Measurements from ENCODE around the gene DHX32. TPM values are rescaled to one million over a fixed set of nuclear protein-coding genes. Genes with fewer than 3 reads are reported as not detected.
"Not testable (repeated sequence)": the region's sequence is repeated elsewhere in the genome, so short reads cannot be mapped to it uniquely, and the experiment has no call there.

The DHX32 gene
- polyA plus RNA-seq, 1 of the 3 experiments (the other 2 are of a cell fraction), result 16.8 TPM

DNA sequence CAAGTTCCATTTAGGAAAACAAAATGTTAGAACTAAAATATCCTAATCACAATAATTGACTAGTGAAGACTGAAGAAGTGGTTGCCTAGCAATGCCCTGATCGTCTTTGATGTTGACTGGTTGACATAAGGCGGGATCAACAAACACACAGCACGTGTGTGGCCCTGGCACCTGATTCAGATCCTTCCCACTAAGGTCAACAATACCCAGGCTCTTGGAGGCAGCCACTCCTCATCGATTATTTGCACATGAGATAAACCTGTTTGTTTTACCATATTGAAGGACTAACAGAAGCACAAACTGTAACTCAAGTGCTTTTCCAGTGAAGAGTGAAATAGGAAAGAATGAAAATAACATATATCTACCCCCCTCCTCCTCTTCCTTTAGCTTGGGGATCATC, 30.9 kb upstream of the DHX32 start:
- 83% methylated on average over 4 of the region's 4 CpGs for WGBS (ENCODE audit: low lambda C conversion rate)
- no peak for DNase-seq
- Histone ChIP-seq H2AFZ (ENCODE audit: low read depth) (no peak overlapping the region), H3K4me2 (no peak overlapping the region), H3F3A (replicated peaks; ENCODE audit: insufficient read depth) (no peaks in the 10 kb centered on the region), H3K4me3 (ENCODE audit: low read depth in 2 of 2, low read length in 1 of 2) (no peak overlapping the region), H3K27me3 (ENCODE audit: insufficient read depth) (no peaks in the 10 kb centered on the region), H4K20me1 (ENCODE audit: insufficient read depth) (no peaks in the 10 kb centered on the region), H3K79me2 (ENCODE audit: insufficient read depth) (no peaks in the 10 kb centered on the region), H3K36me3 (replicated peaks in 1 of 2; ENCODE audit: control insufficient read depth in 1 of 2, insufficient read depth in 2 of 2, low read length in 1 of 2) (no peaks in the 10 kb centered on the region), H3K9ac (no peak overlapping the region), H3K4me1 (ENCODE audit: control insufficient read depth in 1 of 2, insufficient read depth in 2 of 2, low read depth in 1 of 2, low read length in 1 of 2) (peaks cover 0 to 2% of the 10 kb centered on the region in 2 experiments; a peak in 1 of 4 replicates), H3K27ac (ENCODE audit: low read depth in 2 of 2, low read length in 1 of 2) (no peak overlapping the region), H3K9me3 (peaks cover 3% of the 10 kb centered on the region; the same call in 1 of the 2 replicates), H3K9me2 (no peaks in the 10 kb centered on the region)
- ChIA-PET CTCF (no interaction called here), POLR2A (no interaction called here)
- TF ChIP-seq SMC3 (IDR thresholded peaks at IDR 0.05; ENCODE audit: low read depth, low read length), result no peak
- TF ChIP-seq FOXM1 (IDR thresholded peaks at IDR 0.05; ENCODE audit: low read depth), result no peak
- no peak for TF ChIP-seq SIN3A (IDR thresholded peaks at IDR 0.05; ENCODE audit: borderline replicate concordance, low read depth, low read length)
- TF ChIP-seq FOSL2 (IDR thresholded peaks at IDR 0.05; ENCODE audit: borderline replicate concordance, low read depth), result no peak
- no peak for TF ChIP-seq RCOR1 (IDR thresholded peaks at IDR 0.05; ENCODE audit: low read length)
- TF ChIP-seq, protein P1, sequence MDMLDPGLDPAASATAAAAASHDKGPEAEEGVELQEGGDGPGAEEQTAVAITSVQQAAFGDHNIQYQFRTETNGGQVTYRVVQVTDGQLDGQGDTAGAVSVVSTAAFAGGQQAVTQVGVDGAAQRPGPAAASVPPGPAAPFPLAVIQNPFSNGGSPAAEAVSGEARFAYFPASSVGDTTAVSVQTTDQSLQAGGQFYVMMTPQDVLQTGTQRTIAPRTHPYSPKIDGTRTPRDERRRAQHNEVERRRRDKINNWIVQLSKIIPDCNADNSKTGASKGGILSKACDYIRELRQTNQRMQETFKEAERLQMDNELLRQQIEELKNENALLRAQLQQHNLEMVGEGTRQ (IDR thresholded peaks at IDR 0.05; ENCODE audit: borderline replicate concordance, low read depth, low read length), result no peak
- no peak for TF ChIP-seq NFIC (IDR thresholded peaks at IDR 0.05; ENCODE audit: borderline replicate concordance)
- no peak for TF ChIP-seq RXRA (IDR thresholded peaks at IDR 0.05; ENCODE audit: borderline replicate concordance, low read depth)
- TF ChIP-seq, protein P2, sequence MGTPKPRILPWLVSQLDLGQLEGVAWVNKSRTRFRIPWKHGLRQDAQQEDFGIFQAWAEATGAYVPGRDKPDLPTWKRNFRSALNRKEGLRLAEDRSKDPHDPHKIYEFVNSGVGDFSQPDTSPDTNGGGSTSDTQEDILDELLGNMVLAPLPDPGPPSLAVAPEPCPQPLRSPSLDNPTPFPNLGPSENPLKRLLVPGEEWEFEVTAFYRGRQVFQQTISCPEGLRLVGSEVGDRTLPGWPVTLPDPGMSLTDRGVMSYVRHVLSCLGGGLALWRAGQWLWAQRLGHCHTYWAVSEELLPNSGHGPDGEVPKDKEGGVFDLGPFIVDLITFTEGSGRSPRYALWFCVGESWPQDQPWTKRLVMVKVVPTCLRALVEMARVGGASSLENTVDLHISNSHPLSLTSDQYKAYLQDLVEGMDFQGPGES (IDR thresholded peaks at IDR 0.05; ENCODE audit: low read depth, low read length), result no peak
- TF ChIP-seq EZH2phosphoT487 (IDR thresholded peaks at IDR 0.05; ENCODE audit: borderline replicate concordance, low read depth), result no peak
- no peak for TF ChIP-seq TAF1 (IDR thresholded peaks at IDR 0.05; ENCODE audit: borderline replicate concordance, low read depth, low read length)
- TF ChIP-seq GABPA (IDR thresholded peaks at IDR 0.05; ENCODE audit: low read depth), result no peak
- TF ChIP-seq GATA2 (CRISPR knock-in tag; IDR thresholded peaks at IDR 0.05), result no peak

DNA sequence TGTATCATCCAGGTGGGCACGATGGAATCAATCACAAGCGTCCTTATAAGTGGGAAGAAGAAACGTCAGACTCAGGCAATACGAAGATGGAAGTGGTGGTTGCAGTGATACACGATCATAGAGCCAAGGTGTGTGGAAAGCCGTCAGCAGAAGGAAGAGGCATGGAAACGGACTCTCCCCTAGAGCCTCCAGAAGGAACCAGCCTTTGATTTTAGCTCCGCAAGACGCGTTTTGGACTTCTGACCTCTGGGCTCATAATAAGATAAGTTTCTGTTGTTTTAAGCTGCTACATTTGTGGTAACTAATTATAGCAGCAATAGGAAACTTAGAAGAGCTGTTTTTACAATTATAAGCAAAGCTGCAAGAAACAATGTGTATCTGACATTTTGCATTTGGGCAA, 30.1 kb upstream of the DHX32 start:
- Histone ChIP-seq H3K9ac (no peak overlapping the region), H3K36me3 (replicated peaks in 1 of 2; ENCODE audit: control insufficient read depth in 1 of 2, insufficient read depth in 2 of 2, low read length in 1 of 2) (no peaks in the 10 kb centered on the region), H3K27ac (ENCODE audit: low read depth in 2 of 2, low read length in 1 of 2) (no peak overlapping the region), H2AFZ (ENCODE audit: low read depth) (no peak overlapping the region), H4K20me1 (ENCODE audit: insufficient read depth) (no peaks in the 10 kb centered on the region), H3K9me2 (no peaks in the 10 kb centered on the region), H3K4me2 (no peak overlapping the region), H3K4me1 (ENCODE audit: control insufficient read depth in 1 of 2, insufficient read depth in 2 of 2, low read depth in 1 of 2, low read length in 1 of 2) (peaks cover 0 to 2% of the 10 kb centered on the region in 2 experiments; a peak in 1 of 4 replicates), H3K27me3 (ENCODE audit: insufficient read depth) (no peaks in the 10 kb centered on the region), H3F3A (replicated peaks; ENCODE audit: insufficient read depth) (no peaks in the 10 kb centered on the region), H3K9me3 (peaks cover 3% of the 10 kb centered on the region; the same call in 1 of the 2 replicates), H3K79me2 (ENCODE audit: insufficient read depth) (no peaks in the 10 kb centered on the region), H3K4me3 (ENCODE audit: low read depth in 2 of 2, low read length in 1 of 2) (no peak overlapping the region)
- DNase-seq, result no peak
- TF ChIP-seq GABPA (IDR thresholded peaks at IDR 0.05; ENCODE audit: low read depth) (no peak), FOSL2 (IDR thresholded peaks at IDR 0.05; ENCODE audit: borderline replicate concordance, low read depth) (no peak), NRF1 (IDR thresholded peaks at IDR 0.05; ENCODE audit: low read depth, low read length) (no peak), EP300 (IDR thresholded peaks at IDR 0.05; ENCODE audit: borderline replicate concordance in 1 of 2, low read depth in 1 of 2, low read length in 1 of 2) (no peak), CHD2 (IDR thresholded peaks at IDR 0.05; ENCODE audit: low read length, partially characterized antibody) (no peak)
- 96% methylated on average over 10 of the region's 10 CpGs for WGBS (ENCODE audit: low lambda C conversion rate)
- ChIA-PET POLR2A (no interaction called here), CTCF (no interaction called here)

DNA sequence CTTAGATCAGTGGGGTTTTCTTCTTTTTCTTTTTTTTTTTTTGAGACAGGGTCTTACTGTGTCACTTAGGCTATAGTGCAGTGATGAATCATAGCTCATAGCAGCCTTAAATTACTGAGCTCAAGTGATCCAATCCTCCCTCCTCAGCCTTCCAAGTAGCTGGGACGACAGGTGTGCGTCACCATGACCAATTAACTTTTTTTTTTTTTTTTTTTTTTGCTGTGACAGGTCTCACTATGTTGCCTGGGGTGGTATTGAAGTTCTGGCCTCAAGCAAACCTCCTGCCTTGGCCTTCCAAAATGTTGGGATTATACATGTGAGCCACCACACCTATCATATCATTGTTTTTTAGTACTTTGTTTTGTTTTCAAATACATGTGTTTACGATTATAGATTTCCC, 28.4 kb upstream of the DHX32 start:
- H3K79me2 ChIP-seq (ENCODE audit: insufficient read depth); H3F3A ChIP-seq (replicated peaks; ENCODE audit: insufficient read depth); H3K27ac ChIP-seq (ENCODE audit: low read depth in 2 of 2, low read length in 1 of 2); DNase-seq; H3K4me2 ChIP-seq; H3K36me3 ChIP-seq (replicated peaks in 1 of 2; ENCODE audit: control insufficient read depth in 1 of 2, insufficient read depth in 2 of 2, low read length in 1 of 2); H3K4me1 ChIP-seq (ENCODE audit: control insufficient read depth in 1 of 2, insufficient read depth in 2 of 2, low read depth in 1 of 2, low read length in 1 of 2); POLR2A ChIA-PET; H2AFZ ChIP-seq (ENCODE audit: low read depth); H3K4me3 ChIP-seq (ENCODE audit: low read depth in 2 of 2, low read length in 1 of 2); H3K27me3 ChIP-seq (ENCODE audit: insufficient read depth); H3K9me3 ChIP-seq; H3K9me2 ChIP-seq; H4K20me1 ChIP-seq (ENCODE audit: insufficient read depth); H3K9ac ChIP-seq: not testable (repeated sequence)
- WGBS (ENCODE audit: low lambda C conversion rate), result 65% methylated on average over 3 of the region's 3 CpGs
- CTCF ChIA-PET, result interaction anchor here (0.7 kb wide), 1 partner anchor 64 kb away, joined by 3 read pairs; no protein-coding TSS in a partner anchor

DNA sequence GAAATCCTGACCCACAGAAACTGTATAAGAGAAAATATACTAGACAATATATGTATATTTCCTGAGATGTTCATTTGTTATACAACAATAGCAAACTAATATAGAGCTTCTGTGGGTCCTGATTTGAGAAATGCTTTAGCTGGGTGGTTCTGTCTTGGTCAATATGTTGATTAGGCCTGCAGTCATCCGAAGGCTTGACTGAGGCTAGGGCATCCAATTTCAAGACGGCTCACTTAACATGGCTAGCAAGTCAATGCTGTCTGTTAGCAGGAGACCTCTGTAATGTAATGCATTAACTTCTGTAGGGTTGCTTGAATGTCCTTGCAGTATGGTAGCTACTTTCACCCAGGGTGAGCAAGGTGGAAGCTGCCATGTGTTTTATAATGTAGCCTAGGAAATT, 27.7 kb upstream of the DHX32 start:
- H3K36me3 ChIP-seq (replicated peaks in 1 of 2; ENCODE audit: control insufficient read depth in 1 of 2, insufficient read depth in 2 of 2, low read length in 1 of 2); H3K79me2 ChIP-seq (ENCODE audit: insufficient read depth); H3K9ac ChIP-seq; H2AFZ ChIP-seq (ENCODE audit: low read depth); H3K27me3 ChIP-seq (ENCODE audit: insufficient read depth); H3F3A ChIP-seq (replicated peaks; ENCODE audit: insufficient read depth); H3K27ac ChIP-seq (ENCODE audit: low read depth in 2 of 2, low read length in 1 of 2); H3K9me3 ChIP-seq; H4K20me1 ChIP-seq (ENCODE audit: insufficient read depth); H3K4me2 ChIP-seq; H3K4me3 ChIP-seq (ENCODE audit: low read depth in 2 of 2, low read length in 1 of 2); DNase-seq; H3K9me2 ChIP-seq; POLR2A ChIA-PET; H3K4me1 ChIP-seq (ENCODE audit: control insufficient read depth in 1 of 2, insufficient read depth in 2 of 2, low read depth in 1 of 2, low read length in 1 of 2): not testable (repeated sequence)
- WGBS (ENCODE audit: low lambda C conversion rate), result 36% methylated on average over 2 of the region's 2 CpGs
- CTCF ChIA-PET, result interaction anchor here (0.7 kb wide), 1 partner anchor 65 kb away, joined by 3 read pairs; no protein-coding TSS in a partner anchor
